H1 (cell line): ENCODE results near the gene R3HCC1L. TPM values are rescaled to one million over a fixed set of nuclear protein-coding genes. Genes with fewer than 3 reads are reported as not detected.

Experiments used
- CTCF ChIA-PET: fragments of 300-600 bp; sonication (Branson Sonifier 250); formaldehyde crosslinking; loops from one replicate; lab custom pipeline; 2021; ENCODE audit not compliant: partially characterized antibody; lab: Charles Lee
- POLR2A ChIA-PET: fragments of 300-600 bp; sonication (Branson Sonifier 250); formaldehyde crosslinking; loops from one replicate; lab custom pipeline; 2021; ENCODE audit warnings: inconsistent platforms; ENCODE audit not compliant: partially characterized antibody; lab: Charles Lee
- DNase-seq, 2 experiments: peaks; one replicate each; pipeline versions ENCODE4 v3.0.0 to v3.0.0-alpha.2; 2010 to 2022; ENCODE audit warnings: low spot score in 2 of 2, low read depth in 1 of 2, mixed read lengths in 1 of 2
- FAIRE-seq: peaks from 2 replicates; lab custom pipeline; 2011; peaks lifted over from hg19 to GRCh38; lab: Jason Lieb, UNC
- H2AFZ ChIP-seq: 2 replicates; pipeline ENCODE4 v1.8.1; 2012; ENCODE audit warnings: low read length, inconsistent platforms
- H2AK5ac ChIP-seq: 2 replicates; pipeline ENCODE4 v1.6.1; 2013; ENCODE audit warnings: low read depth, low read length
- H2BK120ac ChIP-seq: replicated peaks from 2 replicates; pipeline ENCODE3; 2013; ENCODE audit warnings: low read depth, low read length, inconsistent platforms
- H2BK12ac ChIP-seq: 2 replicates; pipeline ENCODE4 v1.6.1; 2013; ENCODE audit warnings: low read depth, low read length
- H2BK15ac ChIP-seq: 2 replicates; pipeline ENCODE4 v1.6.1; 2013; ENCODE audit warnings: low read length
- H2BK20ac ChIP-seq: 2 replicates; pipeline ENCODE4 v1.6.1; 2013; ENCODE audit warnings: low read length
- H2BK5ac ChIP-seq: 2 replicates; pipeline ENCODE4 v1.6.1; 2013; ENCODE audit warnings: low read depth, low read length
- H3K14ac ChIP-seq: 2 replicates; pipeline ENCODE4 v1.6.1; 2013; ENCODE audit warnings: inconsistent platforms; ENCODE audit not compliant: insufficient read length
- H3K18ac ChIP-seq: 2 replicates; pipeline ENCODE4 v1.6.1; 2013; ENCODE audit warnings: low read length; ENCODE audit errors: extremely low read depth
- H3K23ac ChIP-seq: 2 replicates; pipeline ENCODE4 v1.6.1; 2013; ENCODE audit warnings: inconsistent platforms; ENCODE audit not compliant: insufficient read length
- H3K23me2 ChIP-seq: 2 replicates; pipeline ENCODE4 v1.6.1; 2013; ENCODE audit warnings: low read depth, low read length
- H3K27ac ChIP-seq: 2 replicates; pipeline ENCODE4 v1.6.1; 2011; ENCODE audit warnings: low read depth, low read length, inconsistent platforms
- H3K27me3 ChIP-seq, 4 experiments: replicated peaks in 1 of 4; 1 replicate in 1 of 4; 2 replicates in 3 of 4; pipeline versions ENCODE4 v1.6.1 to v1.8.1; 2011 to 2013; ENCODE audit warnings: low read length in 3 of 4, mild to moderate bottlenecking in 3 of 4, inconsistent platforms in 2 of 4, mixed read lengths in 2 of 4, moderate library complexity in 1 of 4; ENCODE audit not compliant: control insufficient read depth in 3 of 4, insufficient read depth in 3 of 4; ENCODE audit errors: extremely low read depth in 1 of 4
- H3K36me3 ChIP-seq, 4 experiments: 2 replicates each; pipeline versions ENCODE4 v1.6.1 to v1.8.1; 2011 to 2013; ENCODE audit warnings: mild to moderate bottlenecking in 4 of 4, low read length in 3 of 4, moderate library complexity in 2 of 4, control low read depth in 1 of 4, inconsistent platforms in 1 of 4; ENCODE audit not compliant: insufficient read depth in 4 of 4, control insufficient read depth in 2 of 4
- H3K4ac ChIP-seq: replicated peaks from 2 replicates; pipeline ENCODE3; 2013; ENCODE audit warnings: low read length, low read depth, mixed read lengths, inconsistent platforms; ENCODE audit not compliant: insufficient read length
- H3K4me1 ChIP-seq, 4 experiments: replicated peaks in 1 of 4; 1 replicate in 1 of 4; 2 replicates in 3 of 4; pipeline versions ENCODE4 v1.6.1 to v1.8.1; 2011 to 2013; ENCODE audit warnings: low read length in 3 of 4, inconsistent platforms in 2 of 4, mixed read lengths in 1 of 4; ENCODE audit not compliant: insufficient read depth in 4 of 4, control insufficient read depth in 3 of 4
- H3K4me2 ChIP-seq, 2 experiments: 2 replicates each; pipeline versions ENCODE4 v1.6.1 to v1.8.1; 2011 to 2013; ENCODE audit warnings: low read depth in 2 of 2, low read length in 2 of 2, control low read depth in 1 of 2, inconsistent platforms in 1 of 2, mild to moderate bottlenecking in 1 of 2; ENCODE audit not compliant: insufficient read depth in 1 of 2
- H3K4me3 ChIP-seq, 4 experiments: fragments of 200-600, 300-600 bp in 1 of 4; sonication (generic), shearing (Covaris generic), sonication (Bioruptor Twin) in 1 of 4; 2 replicates each; pipeline versions ENCODE4 v1.5.1 to v1.8.1; 2011 to 2016; ENCODE audit warnings: low read length in 4 of 4, low read depth in 3 of 4, control low read depth in 2 of 4, inconsistent platforms in 2 of 4, mild to moderate bottlenecking in 2 of 4, mixed read lengths in 1 of 4, moderate library complexity in 1 of 4; ENCODE audit not compliant: insufficient read depth in 2 of 4; ENCODE audit errors: extremely low read depth in 1 of 4
- H3K56ac ChIP-seq: replicated peaks from 2 replicates; pipeline ENCODE3; 2013; ENCODE audit warnings: low read depth, mild to moderate bottlenecking, mixed read lengths, low read length, inconsistent platforms; ENCODE audit not compliant: insufficient read length
- H3K79me1 ChIP-seq: 2 replicates; pipeline ENCODE4 v1.6.1; 2013; ENCODE audit warnings: low read depth, low read length, control low read depth
- H3K79me2 ChIP-seq, 2 experiments: 2 replicates each; pipeline versions ENCODE4 v1.6.1 to v1.8.1; 2012 to 2013; ENCODE audit warnings: low read length in 2 of 2, mild to moderate bottlenecking in 2 of 2, inconsistent platforms in 1 of 2; ENCODE audit not compliant: insufficient read depth in 2 of 2, control insufficient read depth in 1 of 2
- H3K9ac ChIP-seq, 4 experiments: replicated peaks in 1 of 4; 1 replicate in 1 of 4; 2 replicates in 3 of 4; pipeline versions ENCODE4 v1.6.1 to v1.8.1; 2011 to 2013; ENCODE audit warnings: low read depth in 3 of 4, low read length in 3 of 4, control low read depth in 2 of 4, mild to moderate bottlenecking in 2 of 4, moderate library complexity in 2 of 4, inconsistent platforms in 1 of 4; ENCODE audit errors: extremely low read depth in 1 of 4
- H3K9me3 ChIP-seq, 2 experiments: 2 replicates each; pipeline versions ENCODE4 v1.6.1 to v1.8.1; 2012 to 2013; ENCODE audit warnings: mild to moderate bottlenecking in 2 of 2, moderate library complexity in 2 of 2, control low read depth in 1 of 2, inconsistent platforms in 1 of 2, low read depth in 1 of 2, low read length in 1 of 2, mixed read lengths in 1 of 2; ENCODE audit not compliant: insufficient read depth in 2 of 2
- H4K20me1 ChIP-seq, 2 experiments: replicated peaks in 1 of 2; 2 replicates each; pipeline versions ENCODE3 to v1.8.1; 2011 to 2013; ENCODE audit warnings: inconsistent platforms in 2 of 2, low read length in 2 of 2, mild to moderate bottlenecking in 1 of 2; ENCODE audit not compliant: insufficient read depth in 2 of 2, control insufficient read depth in 1 of 2
- H4K5ac ChIP-seq: 2 replicates; pipeline ENCODE4 v1.6.1; 2013; ENCODE audit warnings: low read length, low read depth, mixed read lengths, inconsistent platforms; ENCODE audit not compliant: insufficient read length
- H4K8ac ChIP-seq: 2 replicates; pipeline ENCODE4 v1.8.0; 2013; ENCODE audit warnings: mild to moderate bottlenecking, moderate library complexity, low read length, inconsistent platforms; ENCODE audit not compliant: insufficient read depth; ENCODE audit errors: extremely low read depth
- H4K91ac ChIP-seq: replicated peaks from 2 replicates; pipeline ENCODE3; 2013; ENCODE audit warnings: low read length, mixed read lengths, inconsistent platforms; ENCODE audit not compliant: insufficient read length
- ASH2L ChIP-seq: fragments of 200-600, 300-600 bp; sonication (generic); IDR thresholded peaks from one replicate; pipeline ENCODE4 v1.7.1; 2017; ENCODE audit warnings: low read length
- CEBPB ChIP-seq: IDR thresholded peaks from 2 replicates; pipeline ENCODE4 v1.6.1; 2012; ENCODE audit warnings: low read depth, low read length
- CHD1 ChIP-seq: IDR thresholded peaks from 2 replicates; pipeline ENCODE4 v1.6.1; 2012; ENCODE audit warnings: low read depth, low read length, improper control_type of control experiment
- CHD2 ChIP-seq: IDR thresholded peaks from 2 replicates; pipeline ENCODE4 v1.6.1; 2012; ENCODE audit warnings: low read length, improper control_type of control experiment
- JUN ChIP-seq: IDR thresholded peaks from 2 replicates; pipeline ENCODE4 v1.6.1; 2011; ENCODE audit warnings: low read depth, mild to moderate bottlenecking, improper control_type of control experiment, low read length
- JUND ChIP-seq: IDR thresholded peaks from 2 replicates; pipeline ENCODE4 v1.6.1; 2011; ENCODE audit warnings: mild to moderate bottlenecking, improper control_type of control experiment, low read length
- KDM4A ChIP-seq: IDR thresholded peaks from one replicate; pipeline ENCODE4 v1.7.1; 2012; ENCODE audit warnings: low read depth, mild to moderate bottlenecking, moderate library complexity, low read length, inconsistent platforms; ENCODE audit not compliant: severe bottlenecking
- KDM5A ChIP-seq: fragments of 200-600 bp; IDR thresholded peaks from 2 replicates; pipeline ENCODE4 v1.7.1; 2012; ENCODE audit warnings: mild to moderate bottlenecking, low read length, inconsistent platforms, mixed read lengths
- PHF8 ChIP-seq: fragments of 200-600 bp; sonication (generic); conservative IDR thresholded peaks from 2 replicates; pipeline ENCODE4 v1.7.1; 2012; ENCODE audit warnings: low read depth, mild to moderate bottlenecking, inconsistent platforms, low read length, moderate library complexity
- SP2 ChIP-seq: IDR thresholded peaks from 2 replicates; pipeline ENCODE4 v1.6.1; 2012; ENCODE audit warnings: mild to moderate bottlenecking, low read length, inconsistent platforms
- TAF7 ChIP-seq: optimal IDR thresholded peaks from 2 replicates; pipeline ENCODE3; 2011; ENCODE audit warnings: low read depth, mild to moderate bottlenecking, inconsistent platforms, low read length, moderate library complexity, borderline replicate concordance
- WGBS, 2 experiments: shearing (Covaris generic) in 1 of 2; methylation state at CpG; one replicate each; pipeline versions ENCODE4 v1.1.6 to v1.1.7; 2013 to 2015; ENCODE audit warnings: low lambda C conversion rate in 2 of 2, mixed read lengths in 2 of 2, inconsistent platforms in 1 of 2, low coverage in 1 of 2, missing lambda C conversion rate in 1 of 2; ENCODE audit not compliant: insufficient replicate concordance in 2 of 2, insufficient coverage in 1 of 2, insufficient read length in 1 of 2; ENCODE audit errors: extremely low coverage in 1 of 2, missing lambda C conversion rate in 1 of 2; 5-methylcytosine and 5-hydroxymethylcytosine counted together
- polyA plus RNA-seq, 7 experiments: library from polyadenylated mRNA; depleted of rRNA in 3 of 7; stranded (reverse) in 5 of 7; unstranded in 2 of 7; fragments of >200 nt in 5 of 7; fragments of 200-250 nt in 2 of 7; gene quantifications; 1 replicate in 5 of 7; 2 replicates in 1 of 7; 4 replicates in 1 of 7; pipeline versions ENCODE4 v1.2.1 to v1.2.3, GENCODE V29; 2011 to 2013; ENCODE audit warnings: missing spikeins in 2 of 7, mixed read lengths in 2 of 7
- total RNA-seq: library from RNA; stranded (reverse); fragmentation: NEBNext Ultra II Directional; extraction: Animal tissue kit (Norgen Biotek cat#: 25700); gene quantifications from 2 replicates; pipeline ENCODE4 v1.2.1, GENCODE V29; 2021

The R3HCC1L gene
- total and polyA plus RNA-seq, 2 of the 8 experiments (the other 6 are each of a cell fraction or from before 2014, with no cell fraction given), result 6.9 to 13.9 TPM

DNA sequence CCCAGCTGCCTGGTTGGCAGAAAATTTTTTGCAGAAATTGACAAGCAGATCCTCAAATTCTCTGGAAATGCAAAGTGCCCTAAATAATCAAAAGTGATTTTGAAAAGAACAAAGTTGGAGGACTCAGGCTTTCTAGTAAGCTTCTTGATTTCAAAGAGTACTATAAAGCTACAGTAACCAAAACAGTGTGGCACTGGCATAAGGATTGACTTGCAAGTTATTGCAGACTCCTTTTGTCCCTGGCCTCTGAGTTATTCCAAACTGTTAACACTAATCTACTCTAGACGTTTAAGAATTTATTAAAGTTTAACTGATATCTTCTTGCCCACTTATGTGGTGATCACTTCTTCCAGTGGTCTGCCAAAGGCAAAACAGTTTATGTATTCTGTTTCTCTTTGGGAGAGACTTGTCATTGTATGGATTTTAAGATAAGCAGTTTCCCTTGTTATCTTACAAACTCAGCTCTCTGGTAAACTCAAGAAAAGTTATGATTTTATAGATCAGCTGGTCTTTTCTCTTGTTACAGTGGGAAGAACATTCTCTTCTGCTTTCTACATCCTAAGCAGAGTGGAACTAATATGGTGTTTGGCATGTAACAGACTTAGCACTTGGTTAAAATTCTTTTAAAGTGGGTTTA, 92.2 kb downstream of the R3HCC1L start:
- Histone ChIP-seq H3K18ac (no peak overlapping the region), H3K4ac (no peak overlapping the region), H2AFZ (no peak overlapping the region), H2BK20ac (no peak overlapping the region), H3K9ac (no peak overlapping the region), H3K27me3 (no peaks in the 10 kb centered on the region)
- no peak for DNase-seq
- TF ChIP-seq CHD2, result no peak
- TF ChIP-seq KDM5A, result no peak
- no peak for TF ChIP-seq CEBPB
- no peak for TF ChIP-seq CHD1
- TF ChIP-seq SP2, result no peak
- TF ChIP-seq JUND, result no peak
- no peak for TF ChIP-seq KDM4A
- TF ChIP-seq JUN, result no peak
- TF ChIP-seq TAF7, result no peak
- no peak for TF ChIP-seq ASH2L
- no peak for TF ChIP-seq PHF8
- TF ChIP-seq, all 59 proteins: peak for 0
- H3K4me2 ChIP-seq, result no peak overlapping the region
- ChIA-PET CTCF (no interaction called here), POLR2A (no interaction called here)
- H3K27ac ChIP-seq, result no peak overlapping the region
- H3K4me3 ChIP-seq, result no peak overlapping the region
- H4K5ac ChIP-seq, result no peak overlapping the region
- peaks cover 0 to 5% (median 3%) of the 10 kb centered on the region in 4 experiments; a peak in 5 of 7 replicates for H3K4me1 ChIP-seq
- no peak overlapping the region for H2AK5ac ChIP-seq
- no peak overlapping the region for H4K91ac ChIP-seq
- H4K8ac ChIP-seq, result no peak overlapping the region
- no peak overlapping the region for H2BK15ac ChIP-seq
- H3K23me2 ChIP-seq, result no peaks in the 10 kb centered on the region
- FAIRE-seq, result no peak
- H3K79me2 ChIP-seq, result peaks cover 0 to 9% of the 10 kb centered on the region in 2 experiments; a peak in 1 of 4 replicates
- no peak overlapping the region for H3K56ac ChIP-seq
- no peak overlapping the region for H3K14ac ChIP-seq
- H4K20me1 ChIP-seq, result peaks cover 2 to 3% of the 10 kb centered on the region in 2 experiments
- H3K23ac ChIP-seq, result no peak overlapping the region
- no peak overlapping the region for H2BK5ac ChIP-seq
- no peaks in the 10 kb centered on the region; a peak in 1 of 8 replicates for H3K36me3 ChIP-seq
- no peak overlapping the region for H2BK120ac ChIP-seq
- H3K9me3 ChIP-seq, result no peaks in the 10 kb centered on the region; a peak in 1 of 4 replicates
- H3K79me1 ChIP-seq, result no peaks in the 10 kb centered on the region
- 95% methylated on average over 1 of the region's 1 CpG; no CpG with 5 or more reads in 1 of the 2 experiments for WGBS, 2 experiments
- no peak overlapping the region for H2BK12ac ChIP-seq
